Kidney glomerular epithelial cell (primary cell): Measurements from ENCODE around the gene TMA7B.
"Not testable (repeated sequence)": the region's sequence is repeated elsewhere in the genome, so short reads cannot be mapped to it uniquely, and the experiment has no call there.

ENCODE experiments used
- DNase-seq: peaks from one replicate; lab custom pipeline; 2025; lab: John Stamatoyannopoulos, UW

TMA7B gene

DNA sequence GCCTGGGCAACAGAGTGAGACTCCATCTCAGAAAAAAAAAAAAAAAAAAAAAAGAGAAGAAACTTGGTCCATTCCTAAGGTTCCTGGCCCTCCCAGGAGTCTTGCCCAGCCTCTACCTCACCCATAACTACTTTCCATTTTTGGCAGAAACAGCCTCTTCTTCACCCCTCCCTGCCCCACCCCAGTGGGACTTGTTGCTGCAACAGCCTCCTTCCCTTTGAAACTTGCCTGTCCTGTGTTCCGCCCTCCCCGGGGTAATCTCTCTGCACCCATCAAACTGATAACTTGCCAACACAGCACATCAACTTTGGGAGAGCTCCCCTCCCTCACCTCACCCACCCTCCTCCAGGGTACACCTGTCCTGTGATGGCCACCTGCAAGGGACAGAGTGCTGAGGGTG is 24.5 kb downstream of the TMA7B start:
- no peak for DNase-seq

DNA sequence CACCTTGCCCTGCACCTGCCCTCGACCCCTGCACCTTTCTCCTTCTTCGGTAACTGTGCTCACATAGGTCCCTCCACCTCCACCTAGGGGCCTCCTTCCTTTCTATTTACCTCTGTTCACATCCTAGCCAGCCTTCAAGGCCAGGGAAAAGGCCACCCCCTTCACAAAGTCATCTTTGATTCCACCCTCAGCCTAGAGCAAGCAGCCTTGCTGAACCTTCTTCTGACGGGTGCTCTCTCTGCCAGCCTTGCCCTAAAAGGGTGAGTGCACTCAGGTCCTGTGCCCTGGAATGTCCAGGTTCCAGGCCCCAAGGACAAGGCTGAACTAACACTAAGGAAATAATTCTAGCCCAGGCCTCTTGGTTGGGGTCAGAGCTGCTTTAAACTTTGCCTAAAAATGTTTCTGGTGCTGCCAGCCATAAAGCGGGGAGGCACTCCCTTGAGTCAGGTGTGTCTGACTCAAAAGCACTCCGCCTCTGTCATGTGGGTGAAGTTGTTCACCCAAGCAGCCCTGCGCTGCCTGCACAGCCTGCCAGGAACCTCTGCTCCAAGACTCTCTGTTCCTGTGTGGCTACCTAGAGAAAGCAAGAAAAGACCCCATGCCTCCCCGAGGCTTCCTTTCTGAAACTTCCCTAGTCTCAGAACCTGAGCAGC is 25.3 kb downstream of the TMA7B start:
- DNase-seq: no peak

DNA sequence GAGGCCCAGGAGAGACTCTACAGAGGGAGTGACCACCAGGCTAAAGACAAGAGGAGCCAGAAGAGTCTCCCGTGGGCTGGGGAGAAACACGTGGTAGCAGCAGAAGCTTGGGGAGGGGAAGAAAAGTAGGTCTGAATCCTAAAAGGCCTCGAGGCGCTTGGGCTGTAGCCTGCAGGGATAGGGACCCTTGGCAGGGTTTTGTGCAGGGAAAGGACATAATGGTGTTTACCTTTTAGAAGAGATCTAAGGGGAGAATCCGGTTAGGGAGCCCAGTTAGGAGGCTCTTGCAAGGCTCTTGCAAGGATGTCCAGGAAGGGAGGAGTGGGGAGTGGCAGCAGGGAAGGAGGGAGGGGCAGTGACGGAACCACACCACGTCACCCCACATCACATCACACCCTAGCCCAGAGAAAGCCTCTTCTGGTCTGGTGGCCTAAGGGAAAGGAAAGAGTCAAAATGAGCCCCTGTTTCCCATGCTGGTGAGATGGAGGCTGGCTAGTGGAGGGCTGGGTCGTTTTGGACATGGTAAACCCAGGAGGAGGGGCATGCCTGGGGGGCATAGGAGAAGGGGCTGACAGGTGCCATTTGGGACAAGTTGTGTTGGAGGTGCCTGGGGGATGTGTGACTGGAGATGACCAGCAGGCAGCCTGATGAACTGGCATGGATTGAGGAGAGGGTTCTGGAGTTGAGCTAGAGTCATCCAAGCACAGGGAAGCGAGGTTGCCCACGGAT is 28.4 kb downstream of the TMA7B start:
- DNase-seq: no peak

DNA sequence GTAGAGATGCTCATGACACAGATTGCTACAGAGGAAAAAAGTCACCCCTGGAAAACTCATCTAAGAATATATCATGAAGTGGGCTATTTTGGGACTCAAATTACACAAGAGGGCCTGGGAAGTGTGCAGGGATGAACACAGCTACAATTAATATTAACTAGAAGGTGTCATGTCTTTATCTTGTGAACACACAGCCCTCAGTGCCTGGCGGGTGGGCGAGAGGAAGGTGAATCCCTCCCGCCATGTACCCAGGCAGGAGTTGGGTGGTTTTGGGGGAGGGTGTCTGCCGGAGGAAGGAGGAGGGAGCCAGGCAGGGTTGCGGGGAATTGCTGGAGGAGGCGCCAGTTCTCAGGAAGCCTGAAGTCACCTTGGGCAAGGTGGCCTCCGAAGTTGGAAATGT is 29.4 kb downstream of the TMA7B start:
- no peak for DNase-seq

DNA sequence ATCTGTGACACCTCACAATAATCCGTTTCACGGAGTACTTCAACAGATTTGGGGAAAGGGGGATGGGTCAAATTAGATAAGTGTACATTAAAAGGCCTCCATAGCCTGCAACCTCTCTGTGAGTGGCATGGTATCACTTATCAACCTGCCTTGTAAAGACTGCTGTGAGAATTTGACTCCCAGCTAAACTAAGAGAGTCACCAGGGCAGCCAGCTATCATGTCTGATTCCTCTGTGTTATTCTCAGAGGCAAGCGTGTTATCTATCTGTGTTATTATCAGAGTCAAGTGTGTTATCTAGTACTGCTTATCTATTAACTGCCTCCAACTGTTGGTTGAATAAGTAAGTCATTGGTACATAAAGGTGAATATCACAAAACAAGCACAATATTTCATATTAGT is 30.5 kb downstream of the TMA7B start:
- DNase-seq: no peak

DNA sequence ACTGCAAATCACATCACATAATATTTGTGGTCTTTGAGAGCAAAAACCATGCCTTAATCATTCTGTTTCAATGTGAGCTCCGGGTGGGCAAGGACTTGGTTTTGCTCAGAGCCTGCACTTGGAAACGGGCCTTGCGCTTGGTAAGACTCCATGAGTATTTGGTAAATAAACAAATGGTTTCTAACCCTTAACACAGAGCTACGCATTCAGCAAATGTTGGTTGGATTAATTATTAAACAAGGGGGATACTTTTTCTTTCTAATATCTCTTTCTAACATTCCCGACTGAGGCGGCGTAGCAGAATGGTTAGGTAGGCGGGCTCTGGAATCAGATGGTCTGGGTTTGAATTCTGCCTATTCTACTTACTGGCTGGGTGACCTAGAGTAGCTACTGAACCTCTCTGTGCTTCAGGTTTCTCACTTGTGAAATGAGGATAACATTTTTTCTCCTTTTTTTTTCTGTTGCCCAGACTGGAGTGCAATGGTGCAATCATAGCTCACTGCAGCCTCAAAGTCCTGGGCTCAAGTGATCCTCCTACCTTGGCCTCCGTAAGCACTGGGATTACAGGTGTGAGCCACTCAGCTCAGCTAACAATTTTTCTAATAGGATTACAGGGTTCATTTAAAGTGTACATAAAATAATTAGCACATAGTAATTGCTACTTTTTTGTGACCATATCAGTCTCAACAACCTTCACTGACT is 31.1 kb downstream of the TMA7B start:
- DNase-seq: no peak

DNA sequence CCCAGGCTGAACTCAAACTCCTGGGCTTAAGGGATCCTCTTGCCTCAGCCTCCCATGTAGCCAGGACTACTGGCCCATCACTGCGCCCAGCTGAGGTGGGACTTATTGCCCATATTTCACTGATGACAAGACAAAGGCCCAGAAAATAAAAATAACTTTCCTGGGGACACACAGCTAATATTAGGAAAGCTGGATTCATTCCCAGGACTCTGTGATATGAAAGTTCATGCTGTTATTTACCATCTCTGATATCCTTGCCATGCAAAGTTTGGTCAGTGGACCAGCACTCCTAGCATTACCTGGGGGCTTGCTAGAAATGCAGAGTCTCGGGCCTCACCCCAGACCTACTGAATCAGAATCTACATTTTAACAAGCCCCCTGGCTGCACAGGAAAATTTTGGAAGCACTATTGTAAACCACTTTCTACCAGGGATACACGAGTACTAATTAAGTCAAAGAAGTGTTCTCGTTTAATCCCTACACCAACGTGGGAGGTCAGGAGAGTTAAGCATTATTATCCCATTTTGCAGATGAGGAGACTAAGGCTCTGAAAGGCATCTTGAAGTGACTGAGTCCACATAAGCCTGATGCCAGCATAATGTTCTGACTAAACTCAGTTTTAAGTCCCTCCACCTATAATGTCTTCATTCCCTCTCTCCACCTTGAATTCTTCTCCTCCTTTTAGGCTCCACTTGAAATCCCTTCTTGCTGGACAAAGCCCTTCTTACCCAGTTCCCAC is 32.1 kb downstream of the TMA7B start:
- DNase-seq: no peak

DNA sequence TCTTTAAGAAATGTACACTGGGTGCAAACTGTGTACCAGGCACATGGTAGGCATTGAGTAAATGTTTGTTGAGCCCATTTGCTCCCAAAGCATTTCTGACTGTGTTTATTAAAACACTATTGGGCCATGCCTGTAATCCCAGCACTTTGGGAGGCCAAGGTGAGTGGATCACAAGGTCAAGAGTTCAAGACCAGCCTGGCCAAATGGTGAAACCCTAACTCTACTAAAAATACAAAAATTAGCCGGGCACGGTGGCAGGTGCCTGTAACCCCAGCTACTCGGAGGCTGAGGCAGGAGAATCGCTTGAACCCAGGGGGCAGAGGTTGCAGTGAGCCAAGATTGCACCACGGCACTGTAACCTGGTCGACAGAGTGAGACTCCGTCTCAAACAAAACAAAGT is 32.7 kb downstream of the TMA7B start:
- not testable (repeated sequence) for DNase-seq

DNA sequence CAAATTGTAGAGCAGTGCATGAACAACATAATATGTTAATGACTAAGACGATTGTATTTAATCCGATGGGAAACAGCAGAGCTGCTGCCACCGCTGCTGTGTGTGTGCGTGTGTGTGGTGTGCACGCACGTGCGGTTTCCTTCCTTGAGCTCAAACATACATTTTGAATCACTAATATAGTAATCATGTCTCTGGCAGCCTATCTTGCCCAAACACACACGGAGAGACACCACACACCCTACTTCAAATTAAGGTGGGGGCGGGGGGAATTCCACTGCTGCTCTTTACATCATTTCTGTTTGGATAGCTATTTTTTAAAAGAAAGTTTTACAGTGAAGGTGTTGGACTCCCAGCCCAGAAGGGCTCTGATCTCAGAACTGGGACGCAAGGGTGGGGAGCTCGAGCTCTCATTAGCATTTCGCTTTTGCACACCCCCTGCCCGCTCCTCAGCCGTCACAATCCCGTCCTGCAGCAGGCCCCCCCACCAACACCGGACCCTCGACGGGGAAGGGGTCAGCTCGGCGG is 33.9 kb downstream of the TMA7B start:
- no peak for DNase-seq

DNA sequence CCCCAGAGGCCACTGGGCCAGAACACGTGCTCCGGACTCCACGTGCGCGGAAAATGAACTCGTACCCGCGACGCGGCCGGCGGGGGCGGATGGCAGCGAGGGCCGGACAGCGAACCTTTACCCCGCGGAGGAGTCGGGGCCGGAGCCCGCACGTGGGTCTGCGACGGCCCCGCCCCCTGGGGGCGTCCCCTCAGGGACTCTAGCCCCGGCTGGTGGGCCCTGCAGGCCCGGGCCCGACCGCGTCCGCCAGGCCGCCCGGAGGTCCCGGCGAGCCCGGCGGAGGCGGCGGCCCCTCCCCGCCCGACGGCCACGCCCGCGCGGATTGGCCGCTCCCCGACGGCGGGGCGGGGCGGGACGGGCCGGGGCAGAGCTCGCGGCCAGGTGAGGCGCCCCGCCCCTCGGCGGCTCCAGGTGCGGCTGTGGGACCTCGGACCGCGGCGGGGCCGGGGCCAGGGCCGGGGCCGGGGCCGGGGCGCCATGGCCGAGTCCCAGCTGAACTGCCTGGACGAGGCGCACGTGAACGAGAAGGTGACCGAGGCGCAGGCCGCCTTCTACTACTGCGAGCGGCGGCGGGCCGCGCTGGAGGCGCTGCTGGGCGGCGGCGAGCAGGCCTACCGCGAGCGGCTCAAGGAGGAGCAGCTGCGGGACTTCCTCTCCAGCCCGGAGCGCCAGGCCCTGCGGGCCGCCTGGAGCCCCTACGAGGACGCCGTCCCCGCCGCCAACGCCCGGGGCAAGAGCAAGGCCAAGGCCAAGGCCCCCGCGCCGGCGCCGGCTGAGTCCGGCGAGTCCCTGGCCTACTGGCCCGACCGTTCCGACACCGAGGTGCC is 34.6 kb downstream of the TMA7B start, which contains the start of gene FAM83F:
TSS of gene FAM83F (plus strand) at position 389 of the 827 bp plus-strand sequence. CDS start at position 478, 89 bp downstream.
- no peak for DNase-seq

DNA sequence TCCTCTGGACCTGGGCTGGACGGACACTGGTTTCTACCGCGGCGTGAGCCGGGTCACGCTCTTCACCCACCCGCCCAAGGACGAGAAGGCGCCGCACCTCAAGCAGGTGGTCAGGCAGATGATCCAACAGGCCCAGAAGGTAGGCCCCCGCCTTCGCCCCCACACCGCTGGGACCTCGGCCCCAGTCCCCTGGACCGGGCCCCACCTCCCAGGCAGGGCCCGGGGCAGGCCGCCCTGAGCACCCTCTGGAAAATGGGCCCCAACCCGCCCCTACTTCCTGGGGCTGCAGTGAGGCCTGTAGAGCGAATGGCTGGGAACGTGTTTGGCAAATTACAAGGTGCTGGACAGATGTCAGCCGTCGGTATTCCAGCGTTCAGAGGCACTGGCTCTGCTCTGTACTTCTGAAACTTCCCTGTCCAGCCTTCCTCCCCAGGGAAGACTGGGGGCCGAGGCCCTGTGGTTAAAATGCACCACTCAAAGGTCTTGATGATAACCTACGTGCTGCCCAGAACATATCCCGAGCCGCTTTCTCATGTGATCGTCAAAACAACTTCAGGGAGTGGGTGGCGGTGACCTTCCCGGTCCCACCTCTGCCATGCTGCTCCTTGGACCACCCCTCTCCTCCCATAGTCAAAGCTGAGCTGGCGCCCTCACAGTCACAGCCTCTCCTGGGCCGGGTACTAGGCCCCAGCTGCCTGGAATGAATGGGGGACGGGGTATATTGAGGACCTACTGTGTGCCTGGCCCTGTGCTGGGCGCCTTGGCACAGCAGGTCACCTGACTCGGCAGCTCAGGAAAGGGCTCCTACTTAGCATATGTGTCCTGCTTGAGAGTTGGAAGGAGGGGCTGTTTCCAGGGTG is 35.4 kb downstream of the TMA7B start:
- DNase-seq: no peak

DNA sequence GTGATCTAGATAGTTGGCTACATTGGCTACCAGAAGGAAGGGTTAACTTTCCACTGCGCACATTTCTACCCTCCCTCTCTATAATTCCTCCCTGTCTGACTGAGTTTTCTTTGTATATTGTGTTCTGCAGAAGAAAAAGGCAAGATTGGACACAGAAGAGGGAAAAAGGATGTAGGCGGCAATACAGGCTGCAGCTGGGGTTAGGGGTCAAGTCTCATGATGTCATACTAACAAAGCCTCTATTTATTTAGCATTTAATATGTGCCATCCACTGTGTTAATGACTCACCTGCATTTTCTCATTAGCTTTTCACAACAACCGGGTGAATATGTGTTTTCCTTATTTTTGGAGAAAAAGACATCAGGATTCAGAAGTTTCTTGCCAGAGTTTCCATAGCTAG is 36.5 kb downstream of the TMA7B start:
- no peak for DNase-seq

DNA sequence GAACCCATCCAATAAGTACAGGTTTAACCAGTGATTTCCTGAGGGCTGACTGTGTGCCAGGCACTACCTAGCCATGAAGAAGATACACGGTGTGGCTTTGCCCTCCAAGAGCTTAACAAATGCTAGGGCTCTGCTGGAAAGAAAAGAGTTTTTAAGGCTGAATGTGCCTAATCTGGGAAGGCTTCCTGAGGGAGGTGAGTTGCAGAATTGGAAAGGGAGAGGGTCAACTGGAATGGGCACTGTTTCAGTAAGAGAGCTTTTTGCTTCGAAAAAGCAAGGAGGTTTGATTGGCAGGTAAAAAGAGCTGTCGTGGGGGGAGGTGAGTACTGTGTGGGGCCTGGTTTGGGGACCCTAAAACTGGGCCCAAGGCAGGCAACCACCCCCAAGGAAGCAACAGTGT is 37.2 kb downstream of the TMA7B start:
- no peak for DNase-seq

DNA sequence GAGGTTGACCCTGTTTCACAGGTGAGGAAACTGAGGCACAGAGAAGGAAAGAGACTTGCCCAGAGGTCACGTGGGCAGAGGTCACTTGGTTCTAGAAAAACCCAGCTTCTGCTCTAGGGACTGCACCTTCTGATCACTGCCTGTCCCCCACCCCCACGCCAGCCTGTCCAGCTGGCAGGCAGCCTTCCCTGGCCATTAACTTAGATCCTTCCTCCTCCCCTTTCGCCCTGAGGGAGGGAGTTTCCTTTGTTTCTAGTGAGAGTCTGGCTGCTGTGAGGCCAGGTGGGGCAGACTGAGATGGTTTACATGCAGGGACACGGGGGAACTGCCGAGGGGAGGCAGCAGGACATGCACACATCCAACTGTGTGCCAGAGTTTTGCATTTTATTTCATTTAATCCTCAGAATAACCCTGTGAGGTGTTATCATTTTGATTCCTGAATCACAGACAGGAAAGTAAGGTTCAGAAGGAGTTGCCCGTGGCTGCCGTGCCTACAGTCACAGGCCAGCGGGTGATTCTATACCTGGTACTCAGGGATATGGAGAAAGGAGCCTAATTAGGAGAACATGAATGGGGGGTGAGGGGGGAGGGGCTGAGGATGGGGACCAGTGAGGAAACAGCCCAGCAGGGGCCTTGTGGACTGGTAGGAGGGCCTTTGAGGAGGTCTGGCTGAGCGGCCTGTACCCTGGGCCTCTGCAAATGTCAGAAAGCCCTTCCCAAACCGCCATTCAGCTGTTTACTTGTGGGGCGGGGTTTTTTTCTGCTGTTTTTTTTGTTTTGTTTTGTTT is 37.9 kb downstream of the TMA7B start:
- DNase-seq: peak; percentile 37

DNA sequence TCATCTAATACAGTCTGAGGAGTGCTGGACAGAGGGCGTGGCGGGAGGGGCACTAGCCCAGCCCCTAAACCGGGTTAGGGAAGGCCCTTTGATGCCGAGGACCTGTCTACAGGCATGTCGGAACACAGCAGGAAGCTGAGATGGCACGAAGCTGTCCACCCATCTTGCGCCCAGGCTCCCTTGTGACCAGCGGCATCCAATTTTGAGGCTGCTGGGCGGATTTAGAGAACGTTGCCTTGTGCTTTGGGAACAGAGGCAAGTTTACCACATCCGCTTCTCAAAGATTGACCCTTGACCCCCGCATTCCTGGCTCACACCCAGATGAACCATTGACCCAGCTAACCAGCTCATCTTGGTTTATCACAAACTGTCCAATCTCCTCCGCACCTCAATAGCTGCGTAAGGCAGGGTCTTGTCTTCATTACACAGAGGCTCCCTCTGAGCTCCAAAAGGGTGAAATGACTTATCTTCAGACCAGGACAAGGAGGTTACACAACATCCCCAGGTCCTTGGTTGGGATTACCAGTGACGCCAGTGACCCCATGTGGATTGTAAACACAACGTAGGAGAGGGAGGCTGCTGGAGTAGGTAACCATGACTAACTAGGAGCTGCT is 39.1 kb downstream of the TMA7B start:
- DNase-seq: no peak

DNA sequence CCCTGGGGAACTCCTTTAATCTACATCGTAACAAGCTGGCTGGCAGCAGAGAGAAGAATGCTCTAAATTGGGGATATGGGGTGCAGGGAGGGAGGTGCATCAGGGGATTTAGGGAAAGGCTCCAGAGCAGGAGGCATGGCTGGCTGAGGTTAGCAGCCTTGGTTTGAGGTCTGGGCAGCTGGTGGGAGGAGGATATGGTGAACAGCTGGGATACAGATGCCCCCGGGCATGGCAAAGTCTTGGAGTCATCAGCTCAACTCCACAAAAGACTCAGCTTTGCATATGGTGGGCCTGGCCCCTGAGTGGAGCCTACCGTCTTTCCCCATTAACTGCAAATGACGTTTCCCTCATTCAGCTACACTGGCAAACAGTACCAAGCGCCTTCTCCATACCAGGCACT is 40.0 kb downstream of the TMA7B start:
- DNase-seq: no peak

DNA sequence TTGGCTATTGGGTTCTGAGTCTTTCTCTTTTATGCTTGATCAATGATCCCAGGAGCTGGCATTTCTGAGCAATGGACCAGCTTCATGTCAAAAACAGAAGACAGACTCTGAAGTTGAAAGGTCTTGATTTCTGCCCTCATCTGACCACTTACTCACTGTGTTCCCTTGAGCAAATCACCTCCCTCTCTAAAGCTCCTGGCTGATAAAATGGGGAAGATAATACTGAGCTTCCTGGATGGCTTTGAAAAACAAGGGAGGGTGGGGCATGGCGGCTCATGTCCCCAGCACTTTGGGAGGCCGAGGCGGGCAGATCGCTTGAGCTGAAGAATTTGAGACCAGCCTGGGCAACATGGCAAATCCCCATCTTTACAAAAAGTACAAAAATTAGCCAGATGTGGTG is 40.9 kb downstream of the TMA7B start:
- DNase-seq: no peak

DNA sequence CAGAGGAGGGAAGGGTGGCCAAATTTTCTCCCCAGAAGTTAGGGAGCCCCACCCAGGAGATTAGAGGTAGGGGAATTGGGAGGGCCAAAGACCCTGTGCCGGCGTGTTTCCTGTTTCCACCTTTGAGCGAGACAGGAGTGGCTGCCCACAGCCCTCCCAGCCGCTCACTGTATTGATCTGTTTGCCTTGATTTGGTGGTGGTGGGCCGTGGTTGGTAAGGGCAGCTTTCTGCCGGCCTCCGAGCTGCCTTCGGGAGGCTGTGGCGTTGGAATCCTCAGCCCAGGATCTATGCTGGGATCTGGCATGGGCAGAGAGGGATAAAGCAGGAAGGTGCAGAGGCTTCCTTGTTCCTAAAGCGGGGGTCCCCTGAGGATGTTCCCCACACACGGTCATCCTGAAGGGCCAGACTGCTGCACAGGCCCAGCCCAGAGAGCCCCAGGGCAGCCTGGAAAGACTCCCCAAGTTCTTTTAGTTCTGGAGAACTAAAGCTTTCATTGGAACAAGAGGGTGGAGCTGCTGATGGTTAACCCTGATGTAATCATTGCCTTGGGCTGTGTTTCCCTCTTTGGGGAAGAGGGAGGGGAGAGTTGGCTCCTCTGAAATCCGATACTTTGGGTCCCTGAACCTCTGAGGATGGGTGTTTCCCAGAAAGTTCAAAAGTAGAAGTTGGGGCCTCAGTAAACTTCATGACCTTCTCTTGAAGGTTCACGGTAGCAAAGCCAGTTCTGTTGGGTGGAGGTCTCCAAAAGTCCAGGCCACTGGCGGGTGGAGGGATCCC is 41.8 kb downstream of the TMA7B start:
- DNase-seq: no peak
